PC-3 (cell line): ENCODE data around the gene KCNJ5.

Experiments
- CTCF ChIP-seq: fragments of 300-600 bp; sonication (generic); conservative IDR thresholded peaks from 2 replicates; pipeline ENCODE4 v1.5.1; 2017; ENCODE audit warnings: antibody characterized with exemption, low read depth, mild to moderate bottlenecking, low read length
- EZH2phosphoT487 ChIP-seq: fragments of 300-600 bp; sonication (generic); IDR thresholded peaks from 2 replicates; pipeline ENCODE4 v1.6.1; 2018; ENCODE audit warnings: mild to moderate bottlenecking, antibody characterized with exemption, low read length, borderline replicate concordance

GRCh38 chr11:128936606-128937251 lies 45.6 kb downstream of the KCNJ5 start:
- no peak for TF ChIP-seq CTCF
- no peak for TF ChIP-seq EZH2phosphoT487
